Astrocyte (in vitro differentiated cells and primary cell): ENCODE results near the gene NISCH. TPM values are rescaled to one million over a fixed set of nuclear protein-coding genes. Genes with fewer than 3 reads are reported as not detected.

Source experiments
- DNase-seq: peaks from one replicate; pipeline ENCODE4 v3.0.0-alpha.2; 2010; ENCODE audit warnings: low read depth
- FAIRE-seq: peaks from 2 replicates; lab custom pipeline; 2011; peaks lifted over from hg19 to GRCh38; lab: Jason Lieb, UNC
- H2AFZ ChIP-seq: 2 replicates; pipeline ENCODE4 v1.6.0; 2012; ENCODE audit warnings: low read depth, low read length, inconsistent platforms
- H3K27ac ChIP-seq: 2 replicates; pipeline ENCODE4 v1.5.1; 2011; ENCODE audit warnings: low read depth, low read length, inconsistent platforms
- H3K27me3 ChIP-seq: 2 replicates; pipeline ENCODE4 v1.6.0; 2011; ENCODE audit warnings: low read length, inconsistent platforms; ENCODE audit not compliant: insufficient read depth
- H3K36me3 ChIP-seq: 2 replicates; pipeline ENCODE4 v1.5.1; 2011; ENCODE audit warnings: low read length, inconsistent platforms; ENCODE audit not compliant: insufficient read depth
- H3K4me1 ChIP-seq: 2 replicates; pipeline ENCODE4 v1.5.1; 2011; ENCODE audit warnings: low read length, inconsistent platforms; ENCODE audit not compliant: insufficient read depth
- H3K4me2 ChIP-seq: 2 replicates; pipeline ENCODE4 v1.6.0; 2012; ENCODE audit warnings: low read length, inconsistent platforms
- H3K4me3 ChIP-seq: 2 replicates; pipeline ENCODE4 v1.5.1; 2011; ENCODE audit warnings: low read depth, mild to moderate bottlenecking, low read length, inconsistent platforms; ENCODE audit not compliant: insufficient read depth
- H3K79me2 ChIP-seq: 2 replicates; pipeline ENCODE4 v1.6.0; 2012; ENCODE audit warnings: mild to moderate bottlenecking, low read length, inconsistent platforms; ENCODE audit not compliant: insufficient read depth
- H3K9ac ChIP-seq: 2 replicates; pipeline ENCODE4 v1.6.0; 2012; ENCODE audit warnings: mild to moderate bottlenecking, low read length, inconsistent platforms
- H3K9me3 ChIP-seq: 2 replicates; pipeline ENCODE4 v1.5.1; 2012; ENCODE audit warnings: low read depth, mild to moderate bottlenecking, low read length, inconsistent platforms; ENCODE audit not compliant: insufficient read depth
- H4K20me1 ChIP-seq: 2 replicates; pipeline ENCODE4 v1.6.0; 2012; ENCODE audit warnings: low read length, inconsistent platforms; ENCODE audit not compliant: insufficient read depth
- H3K27ac Mint-ChIP-seq: one replicate; pipeline ENCODE4 v1.8.0; 2021; ENCODE audit warnings: mild to moderate bottlenecking, mixed read lengths; ENCODE audit not compliant: unreplicated experiment
- H3K27me3 Mint-ChIP-seq: one replicate; pipeline ENCODE4 v1.8.0; 2021; ENCODE audit warnings: low read depth, mixed read lengths; ENCODE audit not compliant: unreplicated experiment
- H3K36me3 Mint-ChIP-seq: one replicate; pipeline ENCODE4 v1.8.0; 2021; ENCODE audit warnings: low read depth, mixed read lengths; ENCODE audit not compliant: unreplicated experiment
- H3K4me1 Mint-ChIP-seq: one replicate; pipeline ENCODE4 v1.8.0; 2021; ENCODE audit warnings: low read depth, mixed read lengths; ENCODE audit not compliant: unreplicated experiment
- H3K4me3 Mint-ChIP-seq: one replicate; pipeline ENCODE4 v1.8.0; 2021; ENCODE audit warnings: mild to moderate bottlenecking, moderate library complexity, mixed read lengths; ENCODE audit not compliant: unreplicated experiment
- H3K9me3 Mint-ChIP-seq: one replicate; pipeline ENCODE4 v1.8.0; 2021; ENCODE audit warnings: mild to moderate bottlenecking, mixed read lengths; ENCODE audit not compliant: unreplicated experiment
- CTCF ChIP-seq: IDR thresholded peaks from 2 replicates; pipeline ENCODE4 v1.5.1; 2011; ENCODE audit warnings: low read depth, mild to moderate bottlenecking, inconsistent platforms, low read length, moderate library complexity; ENCODE audit not compliant: insufficient read depth
- EZH2 ChIP-seq: IDR thresholded peaks from 2 replicates; pipeline ENCODE4 v1.6.1; 2012; ENCODE audit warnings: mild to moderate bottlenecking, low read length, inconsistent platforms; ENCODE audit not compliant: insufficient read depth
- total RNA-seq: library from RNA; stranded (reverse); gene quantifications from 2 replicates; pipeline ENCODE4 v1.2.1, GENCODE V29; 2021

Gene NISCH
- total RNA-seq, 1 donor from 2014 or later: 118 TPM

- no peak overlapping the region for H3K4me3 ChIP-seq
- Mint-ChIP-seq H3K36me3 (peaks cover 4% of the 10 kb centered on the region), H3K4me3 (no peak overlapping the region), H3K4me1 (peaks cover 18% of the 10 kb centered on the region), H3K27ac (no peak overlapping the region), H3K27me3 (peaks cover 6% of the 10 kb centered on the region), H3K9me3 (no peaks in the 10 kb centered on the region)
- H3K79me2 ChIP-seq: peaks cover 21% of the 10 kb centered on the region
- H3K4me1 ChIP-seq: peaks cover 23% of the 10 kb centered on the region
- H2AFZ ChIP-seq: no peak overlapping the region
- peaks cover 10% of the 10 kb centered on the region for H4K20me1 ChIP-seq
- H3K9me3 ChIP-seq: no peaks in the 10 kb centered on the region
- H3K27ac ChIP-seq: no peak overlapping the region
- no peak for TF ChIP-seq CTCF
- no peak for TF ChIP-seq EZH2
- no peak for DNase-seq
- no peaks in the 10 kb centered on the region for H3K27me3 ChIP-seq
- H3K9ac ChIP-seq: no peak overlapping the region
- no peak overlapping the region for H3K4me2 ChIP-seq
- no peaks in the 10 kb centered on the region for H3K36me3 ChIP-seq
- no peak for FAIRE-seq
Measured at GRCh38 chr3:52452126-52452525, 3.3 kb upstream of the NISCH start.

- DNase-seq (no peak), FAIRE-seq (no peak)
- H4K20me1 ChIP-seq: peaks cover 16% of the 10 kb centered on the region
- TF ChIP-seq CTCF (no peak), EZH2 (no peak)
- H2AFZ ChIP-seq: no peak overlapping the region
- H3K79me2 ChIP-seq: peaks cover 27% of the 10 kb centered on the region
- no peak overlapping the region for H3K4me3 Mint-ChIP-seq
- no peaks in the 10 kb centered on the region for H3K9me3 Mint-ChIP-seq
- peaks cover 27% of the 10 kb centered on the region for H3K4me1 ChIP-seq
- no peak overlapping the region for H3K9ac ChIP-seq
- H3K27ac Mint-ChIP-seq: no peak overlapping the region
- H3K36me3 ChIP-seq: peaks cover 1% of the 10 kb centered on the region
- H3K36me3 Mint-ChIP-seq: peaks cover 4% of the 10 kb centered on the region
- peaks cover 19% of the 10 kb centered on the region for H3K4me1 Mint-ChIP-seq
- peaks cover 6% of the 10 kb centered on the region for H3K27me3 Mint-ChIP-seq
- no peak overlapping the region for H3K4me3 ChIP-seq
- H3K27me3 ChIP-seq: no peaks in the 10 kb centered on the region
- no peak overlapping the region for H3K4me2 ChIP-seq
- no peaks in the 10 kb centered on the region for H3K9me3 ChIP-seq
- no peak overlapping the region for H3K27ac ChIP-seq
Measured at GRCh38 chr3:52452570-52453221, 2.7 kb upstream of the NISCH start.
